Measurements from ENCODE around the gene STRIP1.

STRIP1 gene

GRCh38 chr1:109995536-109995935 lies 38.9 kb upstream of the STRIP1 start:
- no peak overlapping the region for H3K4me3 ChIP-seq (ENCODE audit: insufficient read depth, low read length, poor library complexity, severe bottlenecking)
- H3K27me3 ChIP-seq (ENCODE audit: low read length), result no peaks in the 10 kb centered on the region
- H3K9ac ChIP-seq (ENCODE audit: low read length), result no peak overlapping the region
- H3K36me3 ChIP-seq (ENCODE audit: low read length), result no peaks in the 10 kb centered on the region
- H3F3A ChIP-seq (ENCODE audit: insufficient read depth), result no peaks in the 10 kb centered on the region
- H3K27ac ChIP-seq (ENCODE audit: low read depth, low read length), result no peak overlapping the region
- H3K9me2 ChIP-seq (replicated peaks; ENCODE audit: insufficient read depth, low read length), result no peaks in the 10 kb centered on the region
- H4K20me1 ChIP-seq (ENCODE audit: low read depth, low read length), result no peaks in the 10 kb centered on the region
- H3K4me2 ChIP-seq (ENCODE audit: low read depth, low read length, poor library complexity, severe bottlenecking), result no peak overlapping the region
- no peak for TF ChIP-seq CTCF (IDR thresholded peaks at IDR 0.05; ENCODE audit: insufficient read depth, low read length, poor library complexity, severe bottlenecking)
- no peak for TF ChIP-seq EZH2phosphoT487 (conservative IDR thresholded peaks at IDR 0.05; ENCODE audit: low read length)
- no peak overlapping the region for H2AFZ ChIP-seq (ENCODE audit: low read depth, low read length, severe bottlenecking)
- peaks cover 11% of the 10 kb centered on the region; the same call in 1 of the 2 replicates for H3K79me2 ChIP-seq (ENCODE audit: insufficient read depth, low read length)
- no peaks in the 10 kb centered on the region for H3K9me3 ChIP-seq (ENCODE audit: insufficient read depth, low read length)

- no peaks in the 10 kb centered on the region for H3K9me2 ChIP-seq (replicated peaks; ENCODE audit: insufficient read depth, low read length)
- no peak overlapping the region for H3K27ac ChIP-seq (ENCODE audit: low read depth, low read length)
- H3K4me3 ChIP-seq (ENCODE audit: insufficient read depth, low read length, poor library complexity, severe bottlenecking), result no peak overlapping the region
- peaks cover 7% of the 10 kb centered on the region; the same call in 1 of the 2 replicates for H3K79me2 ChIP-seq (ENCODE audit: insufficient read depth, low read length)
- no peaks in the 10 kb centered on the region for H3K27me3 ChIP-seq (ENCODE audit: low read length)
- no peaks in the 10 kb centered on the region for H3K9me3 ChIP-seq (ENCODE audit: insufficient read depth, low read length)
- no peaks in the 10 kb centered on the region for H3K36me3 ChIP-seq (ENCODE audit: low read length)
- H3K9ac ChIP-seq (ENCODE audit: low read length), result no peak overlapping the region
- H3F3A ChIP-seq (ENCODE audit: insufficient read depth), result no peaks in the 10 kb centered on the region
- no peak overlapping the region for H3K4me2 ChIP-seq (ENCODE audit: low read depth, low read length, poor library complexity, severe bottlenecking)
- TF ChIP-seq EZH2phosphoT487 (conservative IDR thresholded peaks at IDR 0.05; ENCODE audit: low read length), result no peak
- no peak for TF ChIP-seq CTCF (IDR thresholded peaks at IDR 0.05; ENCODE audit: insufficient read depth, low read length, poor library complexity, severe bottlenecking)
- no peak overlapping the region for H2AFZ ChIP-seq (ENCODE audit: low read depth, low read length, severe bottlenecking)
- no peaks in the 10 kb centered on the region for H4K20me1 ChIP-seq (ENCODE audit: low read depth, low read length)
These were observed 37.9 kb upstream of the STRIP1 start for GRCh38 chr1:109996476-109996875.

- Histone ChIP-seq H3K36me3 (ENCODE audit: low read length) (no peaks in the 10 kb centered on the region), H3F3A (ENCODE audit: insufficient read depth) (no peaks in the 10 kb centered on the region), H3K27ac (ENCODE audit: low read depth, low read length) (no peak overlapping the region)
These were observed 37.1 kb upstream of the STRIP1 start for GRCh38 chr1:109997204-109997866.

More at GRCh38 chr1:109997204-109997866, 37.1 kb upstream of the STRIP1 start:
- no peak overlapping the region for H2AFZ ChIP-seq (ENCODE audit: low read depth, low read length, severe bottlenecking)
- no peak overlapping the region for H3K4me2 ChIP-seq (ENCODE audit: low read depth, low read length, poor library complexity, severe bottlenecking)
- no peaks in the 10 kb centered on the region for H3K9me3 ChIP-seq (ENCODE audit: insufficient read depth, low read length)
- TF ChIP-seq CTCF (IDR thresholded peaks at IDR 0.05; ENCODE audit: insufficient read depth, low read length, poor library complexity, severe bottlenecking) (no peak), EZH2phosphoT487 (conservative IDR thresholded peaks at IDR 0.05; ENCODE audit: low read length) (no peak)
- peaks cover 7% of the 10 kb centered on the region; the same call in 1 of the 2 replicates for H3K79me2 ChIP-seq (ENCODE audit: insufficient read depth, low read length)
- no peaks in the 10 kb centered on the region for H4K20me1 ChIP-seq (ENCODE audit: low read depth, low read length)
- H3K27me3 ChIP-seq (ENCODE audit: low read length), result no peaks in the 10 kb centered on the region
- no peak overlapping the region for H3K4me3 ChIP-seq (ENCODE audit: insufficient read depth, low read length, poor library complexity, severe bottlenecking)
- no peaks in the 10 kb centered on the region for H3K9me2 ChIP-seq (replicated peaks; ENCODE audit: insufficient read depth, low read length)
- H3K9ac ChIP-seq (ENCODE audit: low read length), result no peak overlapping the region

All from SU-DHL-6 (cell line).